ENCODE data around the gene ITGB7. TPM values are rescaled to one million over a fixed set of nuclear protein-coding genes. Genes with fewer than 3 reads are reported as not detected.

The ITGB7 gene
- total RNA-seq, 1 experiment from 2014 or later: 0.43 TPM

- POLR2A ChIA-PET (ENCODE audit: low non-redundant PET): interaction anchor here (1.1 kb wide), 1 partner anchor 7 kb away, joined by 4 read pairs; no protein-coding TSS in a partner anchor
- H3K4me1 ChIP-seq (ENCODE audit: insufficient read depth, low read length, poor library complexity, severe bottlenecking): no peaks in the 10 kb centered on the region
- no peak overlapping the region for H3K4me3 ChIP-seq (ENCODE audit: low read depth, low read length, poor library complexity, severe bottlenecking)
- CTCF ChIA-PET: no interaction called here
- DNase-seq (ENCODE audit: low spot score): no peak
- no peak for TF ChIP-seq EZH2 (IDR thresholded peaks at IDR 0.05; ENCODE audit: borderline replicate concordance, low read depth, low read length, poor library complexity, severe bottlenecking)
- TF ChIP-seq CTCF (conservative IDR thresholded peaks at IDR 0.05; ENCODE audit: low read depth, low read length): no peak
- H3K9me3 ChIP-seq (ENCODE audit: low read depth, low read length, poor library complexity, severe bottlenecking): no peaks in the 10 kb centered on the region
- H3K36me3 ChIP-seq (ENCODE audit: insufficient read depth, low read length, poor library complexity, severe bottlenecking): no peaks in the 10 kb centered on the region
- no peak overlapping the region for H3K27ac ChIP-seq (ENCODE audit: low read depth, low read length, poor library complexity, severe bottlenecking)
- intact Hi-C loops (cut with micrococcal nuclease; ENCODE audit: unreplicated experiment): no loop called here
- H3K27me3 ChIP-seq (replicated peaks; ENCODE audit: insufficient read depth, low read depth, low read length, poor library complexity): no peaks in the 10 kb centered on the region
- BruUV-seq (replicated peaks): no TSS peak
These were observed 12.9 kb downstream of the ITGB7 start for GRCh38 chr12:53193985-53194716.

GRCh38 chr12:53193040-53193439, 14.0 kb downstream of the ITGB7 start:
- no peaks in the 10 kb centered on the region for H3K9me3 ChIP-seq (ENCODE audit: low read depth, low read length, poor library complexity, severe bottlenecking)
- ChIA-PET POLR2A (ENCODE audit: low non-redundant PET) (interaction anchor here (0.6 kb wide), 1 partner anchor 424 kb away, joined by 7 read pairs; no protein-coding TSS in a partner anchor), CTCF (no interaction called here)
- intact Hi-C loops (cut with micrococcal nuclease; ENCODE audit: unreplicated experiment): no loop called here
- DNase-seq (ENCODE audit: low spot score): no peak
- no TSS peak for BruUV-seq (replicated peaks)
- no peak overlapping the region for H3K4me3 ChIP-seq (ENCODE audit: low read depth, low read length, poor library complexity, severe bottlenecking)
- no peaks in the 10 kb centered on the region for H3K4me1 ChIP-seq (ENCODE audit: insufficient read depth, low read length, poor library complexity, severe bottlenecking)
- H3K36me3 ChIP-seq (ENCODE audit: insufficient read depth, low read length, poor library complexity, severe bottlenecking): peaks cover 9% of the 10 kb centered on the region
- H3K27me3 ChIP-seq (replicated peaks; ENCODE audit: insufficient read depth, low read depth, low read length, poor library complexity): no peaks in the 10 kb centered on the region
- TF ChIP-seq EZH2 (IDR thresholded peaks at IDR 0.05; ENCODE audit: borderline replicate concordance, low read depth, low read length, poor library complexity, severe bottlenecking): no peak
- no peak for TF ChIP-seq CTCF (conservative IDR thresholded peaks at IDR 0.05; ENCODE audit: low read depth, low read length)
- H3K27ac ChIP-seq (ENCODE audit: low read depth, low read length, poor library complexity, severe bottlenecking): no peak overlapping the region

- ChIA-PET POLR2A (ENCODE audit: low non-redundant PET) (interaction anchor here (0.6 kb wide), 1 partner anchor 425 kb away, joined by 7 read pairs; no protein-coding TSS in a partner anchor), CTCF (no interaction called here)
- H3K36me3 ChIP-seq (ENCODE audit: insufficient read depth, low read length, poor library complexity, severe bottlenecking): peaks cover 10% of the 10 kb centered on the region
- no peaks in the 10 kb centered on the region for H3K27me3 ChIP-seq (replicated peaks; ENCODE audit: insufficient read depth, low read depth, low read length, poor library complexity)
- TF ChIP-seq CTCF (conservative IDR thresholded peaks at IDR 0.05; ENCODE audit: low read depth, low read length) (no peak), EZH2 (IDR thresholded peaks at IDR 0.05; ENCODE audit: borderline replicate concordance, low read depth, low read length, poor library complexity, severe bottlenecking) (no peak)
- H3K4me1 ChIP-seq (ENCODE audit: insufficient read depth, low read length, poor library complexity, severe bottlenecking): no peaks in the 10 kb centered on the region
- no peaks in the 10 kb centered on the region for H3K9me3 ChIP-seq (ENCODE audit: low read depth, low read length, poor library complexity, severe bottlenecking)
- DNase-seq (ENCODE audit: low spot score): no peak
- H3K27ac ChIP-seq (ENCODE audit: low read depth, low read length, poor library complexity, severe bottlenecking): no peak overlapping the region
- intact Hi-C loops (cut with micrococcal nuclease; ENCODE audit: unreplicated experiment): no loop called here
- no TSS peak for BruUV-seq (replicated peaks)
- no peak overlapping the region for H3K4me3 ChIP-seq (ENCODE audit: low read depth, low read length, poor library complexity, severe bottlenecking)
These were observed 14.5 kb downstream of the ITGB7 start for GRCh38 chr12:53192531-53193021.

All from A673 (cell line).